Urinary bladder (tissue), 4 donors: ENCODE data around the gene NAA60. TPM values are rescaled to one million over a fixed set of nuclear protein-coding genes. Genes with fewer than 3 reads are reported as not detected.
A peak's percentile ranks its signal among the peaks of the same experiment; 100 is the strongest.

Experiments
- DNase-seq: peaks from one replicate; pipeline ENCODE4 v3.0.0-alpha.2; 2015; ENCODE audit errors: extremely low spot score
- H3K27ac ChIP-seq: one replicate; pipeline ENCODE4 v1.5.1; 2013; ENCODE audit warnings: low read depth, mild to moderate bottlenecking, moderate library complexity
- H3K36me3 ChIP-seq: one replicate; pipeline ENCODE4 v1.6.1; 2013; ENCODE audit warnings: mild to moderate bottlenecking, moderate library complexity; ENCODE audit not compliant: insufficient read depth
- H3K4me1 ChIP-seq: one replicate; pipeline ENCODE4 v1.6.1; 2013; ENCODE audit warnings: mild to moderate bottlenecking, moderate library complexity; ENCODE audit not compliant: insufficient read depth
- H3K4me3 ChIP-seq: one replicate; pipeline ENCODE4 v1.5.1; 2013; ENCODE audit warnings: low read depth, low read length
- WGBS: extraction: QIAGEN DNeasy Blood & Tissue Kit; methylation state at CpG from one replicate; pipeline ENCODE4 v1.1.7; 2013; 5-methylcytosine and 5-hydroxymethylcytosine counted together
- polyA plus RNA-seq: library from polyadenylated mRNA; stranded (reverse); fragments of 200-250 nt; gene quantifications from one replicate; pipeline ENCODE4 v1.2.3, GENCODE V29; 2013
- total RNA-seq: library from RNA; depleted of rRNA; stranded (reverse); fragments of >200 nt; gene quantifications from one replicate; pipeline ENCODE4 v1.2.3, GENCODE V29; 2014
- donor health status: healthy with polysubstance abuse.
- donor health status: healthy.

NAA60 gene
- 15.8 TPM for total RNA-seq
- polyA plus RNA-seq: 47.1 TPM

DNA sequence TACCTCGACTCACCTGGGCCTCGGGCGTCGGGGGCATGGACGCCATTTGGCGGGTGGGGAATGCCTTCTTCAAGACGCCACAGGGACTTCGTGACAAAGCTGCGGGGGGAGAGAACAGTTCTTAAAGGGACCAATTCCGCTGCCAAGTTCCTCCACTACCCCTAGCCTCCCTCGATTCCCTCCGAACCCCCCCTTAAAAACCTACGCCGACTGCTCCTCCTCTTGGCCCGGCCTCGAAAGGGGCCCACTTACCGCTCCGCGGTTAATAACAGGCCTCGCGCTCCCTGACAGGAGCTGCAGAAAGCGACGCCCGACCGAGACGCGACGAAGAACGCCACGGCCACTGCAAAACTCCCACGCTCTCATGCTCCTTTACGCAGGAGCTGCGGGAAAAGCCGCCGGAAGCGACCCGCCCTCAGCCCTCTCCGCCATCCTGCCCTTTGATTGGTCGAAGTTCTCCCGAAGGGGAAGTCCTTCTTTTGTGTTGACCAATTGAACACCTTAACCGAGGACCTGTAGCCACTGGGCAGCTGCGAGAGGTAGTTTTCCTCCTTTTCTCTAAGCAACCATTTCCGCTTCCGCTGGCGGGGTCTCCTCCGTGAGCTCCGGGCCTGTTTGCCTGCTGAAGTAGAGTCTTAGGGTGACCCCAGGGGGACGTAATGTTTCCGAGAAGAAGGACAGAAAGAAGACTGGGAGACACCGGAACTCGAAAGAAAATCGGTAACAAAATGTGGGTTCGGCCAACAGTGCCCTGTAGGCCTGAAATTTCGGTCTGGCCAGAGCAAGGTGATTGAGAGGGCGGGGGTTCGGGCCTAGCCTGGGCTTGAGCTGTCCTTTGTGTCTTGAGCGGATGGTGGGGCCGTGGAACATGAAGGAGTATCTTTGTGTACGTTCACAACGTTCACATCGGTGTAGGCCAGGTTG is at the start of gene NAA60, which contains the start of gene ZNF597:
Gene NAA60 (plus strand): TSS at position 573 of the 924 bp plus-strand sequence. CDS start 32,548 bp downstream, outside the sequence.
Gene ZNF597 (minus strand): TSS at position 397 of the 924 bp plus-strand sequence. CDS start 351 bp downstream, at position 46.
- H3K36me3 ChIP-seq: no peaks in the 10 kb centered on the region
- H3K27ac ChIP-seq: no peak within 1 kb of the TSS
- 41% methylated on average over 61 of the region's 61 CpGs for WGBS
- peak; percentile 76 for DNase-seq
- no peaks in the 10 kb centered on the region for H3K4me1 ChIP-seq
- peak within 1 kb of the TSS; percentile 45 for H3K4me3 ChIP-seq

DNA sequence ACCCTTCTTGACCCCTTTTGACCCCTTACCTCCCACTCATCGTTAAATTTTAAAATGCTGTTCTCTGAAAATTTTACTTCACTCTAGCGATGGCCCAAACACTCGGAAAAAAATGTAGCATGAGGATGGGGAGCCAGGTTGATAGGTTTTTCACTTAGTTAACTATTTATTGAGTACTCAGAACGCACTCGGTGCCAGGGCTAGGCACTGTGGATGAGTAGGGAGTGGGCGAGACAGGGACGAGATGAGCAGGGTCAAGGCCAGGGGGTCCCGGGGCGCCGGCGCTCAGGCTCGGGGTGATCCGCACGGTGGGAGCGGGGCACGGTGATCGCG is 43.1 kb upstream of the NAA60 start:
- WGBS: under 1% methylated on average over 18 of the region's 18 CpGs
- peaks cover 4% of the 10 kb centered on the region for H3K36me3 ChIP-seq

DNA sequence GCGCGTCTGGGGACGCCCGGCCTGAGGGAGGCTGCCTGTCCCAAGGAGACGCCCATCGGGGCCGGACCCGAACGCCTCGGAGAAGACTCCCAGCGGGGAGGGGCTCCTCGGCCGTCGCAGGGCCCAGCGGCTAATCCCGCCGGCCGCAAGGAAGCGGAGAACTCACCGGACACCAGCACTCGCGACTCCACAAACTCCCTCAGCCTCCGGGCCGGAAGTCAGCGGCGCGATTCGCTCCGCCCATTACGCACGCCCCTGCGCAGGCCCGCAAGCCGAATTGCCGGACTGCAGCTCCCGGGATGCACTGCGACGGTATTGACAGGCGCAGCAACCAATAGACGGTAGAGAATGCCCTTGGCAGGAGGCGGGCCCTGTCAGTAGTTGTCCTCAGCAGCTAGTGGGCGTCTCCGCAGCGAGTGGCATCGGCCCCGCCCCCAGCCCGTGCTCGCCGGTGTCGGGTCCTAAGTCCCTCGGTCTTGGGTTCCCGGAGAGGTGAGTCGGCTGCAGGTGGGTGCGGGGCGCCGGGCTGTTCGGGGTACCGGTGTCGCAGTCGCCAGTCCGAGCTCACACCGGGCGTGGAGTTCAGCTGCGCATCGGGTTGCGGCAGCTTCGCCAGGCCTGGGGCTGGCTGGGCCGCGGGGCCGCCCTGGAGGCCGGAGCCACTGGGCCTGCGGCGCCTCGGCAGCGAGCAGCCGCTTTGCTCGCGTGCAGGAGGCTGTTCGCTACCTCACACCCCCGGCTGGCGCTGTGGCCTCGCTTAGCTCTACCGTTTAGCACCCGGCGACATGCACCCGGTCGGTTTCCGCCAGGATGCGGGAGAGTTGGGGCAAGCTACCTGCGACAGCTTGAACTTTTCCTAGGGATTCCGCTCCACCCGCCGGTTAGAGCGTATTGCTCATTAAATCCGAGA is 42.4 kb upstream of the NAA60 start, which contains the start of the genes ZNF174 and ZSCAN32:
Gene ZNF174 (plus strand): TSS at position 437 of the 910 bp plus-strand sequence. CDS start 790 bp downstream, outside the sequence.
Gene ZSCAN32 (minus strand): TSS at position 226 of the 910 bp plus-strand sequence. CDS start 3,447 bp downstream, outside the sequence.
- Histone ChIP-seq H3K4me3 (peak within 1 kb of the TSS; percentile 83), H3K4me1 (no peaks in the 10 kb centered on the region), H3K36me3 (peaks cover 4% of the 10 kb centered on the region), H3K27ac (peak within 1 kb of the TSS; percentile 61)
- WGBS: under 1% methylated on average over 95 of the region's 95 CpGs
- DNase-seq: peak; percentile 95

More for the DNA sequence above, 43.1 kb upstream of the NAA60 start:
- Histone ChIP-seq H3K4me1 (no peaks in the 10 kb centered on the region), H3K4me3 (peak overlapping the region; percentile 83), H3K27ac (peak overlapping the region; percentile 61)
- no peak for DNase-seq

DNA sequence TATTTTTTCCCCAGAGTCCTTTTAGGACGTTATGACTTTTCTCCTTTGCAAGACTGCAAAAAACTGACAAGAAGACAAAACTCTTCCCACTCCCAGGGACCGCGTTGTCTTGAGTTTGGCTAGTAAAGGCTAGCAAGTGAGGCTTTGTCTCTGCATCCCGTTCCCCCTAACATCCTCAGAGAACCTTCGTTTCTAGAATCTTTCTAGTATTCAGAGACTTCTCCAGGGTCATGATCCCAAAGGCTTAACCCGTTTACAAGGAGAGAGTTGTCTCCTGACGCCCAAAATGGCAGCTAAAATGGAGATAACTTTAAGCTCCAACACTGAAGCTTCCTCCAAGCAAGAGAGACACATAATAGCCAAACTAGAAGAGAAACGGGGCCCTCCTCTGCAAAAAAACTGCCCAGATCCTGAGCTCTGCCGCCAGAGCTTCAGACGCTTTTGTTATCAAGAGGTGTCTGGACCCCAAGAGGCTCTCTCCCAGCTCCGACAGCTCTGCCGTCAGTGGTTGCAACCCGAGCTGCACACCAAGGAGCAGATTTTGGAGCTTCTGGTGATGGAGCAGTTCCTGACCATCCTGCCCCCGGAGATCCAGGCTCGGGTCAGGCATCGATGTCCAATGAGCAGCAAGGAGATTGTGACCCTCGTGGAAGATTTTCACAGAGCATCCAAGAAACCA is 41.6 kb upstream of the NAA60 start:
- H3K27ac ChIP-seq: no peak overlapping the region
- 24% methylated on average over 17 of the region's 17 CpGs for WGBS
- peak overlapping the region; percentile 71 for H3K4me3 ChIP-seq
- no peak for DNase-seq
- no peaks in the 10 kb centered on the region for H3K4me1 ChIP-seq
- H3K36me3 ChIP-seq: peaks cover 4% of the 10 kb centered on the region

GRCh38 chr16:3408561-3409197 is 34.8 kb upstream of the NAA60 start:
- no peak for DNase-seq
- Histone ChIP-seq H3K4me1 (no peaks in the 10 kb centered on the region), H3K4me3 (no peak overlapping the region), H3K36me3 (peaks cover 7% of the 10 kb centered on the region), H3K27ac (no peak overlapping the region)
- 96% methylated on average over 12 of the region's 12 CpGs for WGBS

GRCh38 chr16:3413730-3414379 is 29.6 kb upstream of the NAA60 start:
- no peak overlapping the region for H3K27ac ChIP-seq
- no peak overlapping the region for H3K4me3 ChIP-seq
- H3K4me1 ChIP-seq: no peaks in the 10 kb centered on the region
- DNase-seq: no peak
- WGBS: 45% methylated on average over 29 of the region's 29 CpGs
- no peaks in the 10 kb centered on the region for H3K36me3 ChIP-seq

GRCh38 chr16:3431779-3432219 is 11.7 kb upstream of the NAA60 start:
- no peak overlapping the region for H3K4me3 ChIP-seq
- DNase-seq: no peak
- H3K36me3 ChIP-seq: peaks cover 1% of the 10 kb centered on the region
- H3K4me1 ChIP-seq: no peaks in the 10 kb centered on the region
- WGBS: 60% methylated on average over 26 of the region's 26 CpGs
- H3K27ac ChIP-seq: no peak overlapping the region

GRCh38 chr16:3434373-3434772 is 9.1 kb upstream of the NAA60 start:
- H3K27ac ChIP-seq: no peak overlapping the region
- no peaks in the 10 kb centered on the region for H3K4me1 ChIP-seq
- DNase-seq: no peak
- no peak overlapping the region for H3K4me3 ChIP-seq
- H3K36me3 ChIP-seq: peaks cover 1% of the 10 kb centered on the region

- WGBS: 79% methylated on average over 4 of the region's 4 CpGs
- Histone ChIP-seq H3K36me3 (peaks cover 1% of the 10 kb centered on the region), H3K4me1 (no peaks in the 10 kb centered on the region), H3K4me3 (no peak overlapping the region), H3K27ac (no peak overlapping the region)
- no peak for DNase-seq
These were observed 3.8 kb upstream of the NAA60 start for GRCh38 chr16:3439637-3440036.

- Histone ChIP-seq H3K27ac (no peak overlapping the region), H3K36me3 (no peaks in the 10 kb centered on the region), H3K4me3 (peak overlapping the region; percentile 45), H3K4me1 (no peaks in the 10 kb centered on the region)
- 41% methylated on average over 10 of the region's 10 CpGs for WGBS
- DNase-seq: no peak
These were observed 530 bp downstream of the NAA60 start for GRCh38 chr16:3444032-3444388.

GRCh38 chr16:3454093-3454492 is 10.6 kb downstream of the NAA60 start:
- no peak for DNase-seq
- Histone ChIP-seq H3K4me1 (no peaks in the 10 kb centered on the region), H3K27ac (no peak overlapping the region), H3K4me3 (no peak overlapping the region), H3K36me3 (no peaks in the 10 kb centered on the region)
- 85% methylated on average over 5 of the region's 5 CpGs for WGBS

- no peak for DNase-seq
- Histone ChIP-seq H3K27ac (no peak overlapping the region), H3K36me3 (no peaks in the 10 kb centered on the region), H3K4me3 (no peak overlapping the region), H3K4me1 (no peaks in the 10 kb centered on the region)
- 89% methylated on average over 10 of the region's 10 CpGs for WGBS
These were observed 11.2 kb downstream of the NAA60 start for GRCh38 chr16:3454631-3455147.
